ENCODE results near the gene NDUFS2.
"Not testable (repeated sequence)": the region's sequence is repeated elsewhere in the genome, so short reads cannot be mapped to it uniquely, and the experiment has no call there.

NDUFS2 gene

GRCh38 chr1:161241682-161242081 lies 39.5 kb downstream of the NDUFS2 start:
- no peak overlapping the region for H3K9ac ChIP-seq (ENCODE audit: insufficient read length, low read depth)
- H3K36me3 ChIP-seq (ENCODE audit: insufficient read depth, insufficient read length, low read length): no peaks in the 10 kb centered on the region
- TF ChIP-seq ZNF274 (IDR thresholded peaks at IDR 0.05; ENCODE audit: low read depth, low read length) (no peak), SUZ12 (IDR thresholded peaks at IDR 0.05; ENCODE audit: extremely low read depth, insufficient read depth, insufficient read length) (no peak), YY1 (IDR thresholded peaks at IDR 0.05; ENCODE audit: insufficient read depth, insufficient read length) (no peak)
- H3K27me3 ChIP-seq (ENCODE audit: insufficient read depth, insufficient read length): no peaks in the 10 kb centered on the region
- no peaks in the 10 kb centered on the region for H3K4me1 ChIP-seq (ENCODE audit: insufficient read depth, insufficient read length)
- H3K9me3 ChIP-seq (ENCODE audit: insufficient read depth, low read length): no peaks in the 10 kb centered on the region
- no peak for DNase-seq (ENCODE audit: low read depth, low spot score)
- H3K4me3 ChIP-seq (ENCODE audit: insufficient read length, low read depth): no peak overlapping the region

GRCh38 chr1:161242313-161242712 lies 40.1 kb downstream of the NDUFS2 start:
- no peaks in the 10 kb centered on the region for H3K9me3 ChIP-seq (ENCODE audit: insufficient read depth, low read length)
- H3K4me3 ChIP-seq (ENCODE audit: insufficient read length, low read depth): no peak overlapping the region
- no peak overlapping the region for H3K9ac ChIP-seq (ENCODE audit: insufficient read length, low read depth)
- no peak for TF ChIP-seq YY1 (IDR thresholded peaks at IDR 0.05; ENCODE audit: insufficient read depth, insufficient read length)
- no peak for TF ChIP-seq ZNF274 (IDR thresholded peaks at IDR 0.05; ENCODE audit: low read depth, low read length)
- TF ChIP-seq SUZ12 (IDR thresholded peaks at IDR 0.05; ENCODE audit: extremely low read depth, insufficient read depth, insufficient read length): no peak
- no peak for DNase-seq (ENCODE audit: low read depth, low spot score)
- no peaks in the 10 kb centered on the region for H3K36me3 ChIP-seq (ENCODE audit: insufficient read depth, insufficient read length, low read length)
- no peaks in the 10 kb centered on the region for H3K4me1 ChIP-seq (ENCODE audit: insufficient read depth, insufficient read length)
- no peaks in the 10 kb centered on the region for H3K27me3 ChIP-seq (ENCODE audit: insufficient read depth, insufficient read length)

- TF ChIP-seq SUZ12 (IDR thresholded peaks at IDR 0.05; ENCODE audit: extremely low read depth, insufficient read depth, insufficient read length): no peak
- no peak for TF ChIP-seq YY1 (IDR thresholded peaks at IDR 0.05; ENCODE audit: insufficient read depth, insufficient read length)
- no peak for TF ChIP-seq ZNF274 (IDR thresholded peaks at IDR 0.05; ENCODE audit: low read depth, low read length)
- DNase-seq (ENCODE audit: low read depth, low spot score): no peak
- H3K4me3 ChIP-seq (ENCODE audit: insufficient read length, low read depth): no peak overlapping the region
Observed at GRCh38 chr1:161244888-161245287, 42.7 kb downstream of the NDUFS2 start.

GRCh38 chr1:161250100-161250499 lies 47.9 kb downstream of the NDUFS2 start:
- peaks cover 15% of the 10 kb centered on the region; the same call in 1 of the 2 replicates for H3K9me3 ChIP-seq (ENCODE audit: insufficient read depth, low read length)
- H3K27me3 ChIP-seq (ENCODE audit: insufficient read depth, insufficient read length); DNase-seq (ENCODE audit: low read depth, low spot score); H3K36me3 ChIP-seq (ENCODE audit: insufficient read depth, insufficient read length, low read length); H3K4me1 ChIP-seq (ENCODE audit: insufficient read depth, insufficient read length); H3K9ac ChIP-seq (ENCODE audit: insufficient read length, low read depth); H3K4me3 ChIP-seq (ENCODE audit: insufficient read length, low read depth): not testable (repeated sequence)

More at GRCh38 chr1:161244888-161245287, 42.7 kb downstream of the NDUFS2 start:
- H3K36me3 ChIP-seq (ENCODE audit: insufficient read depth, insufficient read length, low read length): no peaks in the 10 kb centered on the region
- H3K9me3 ChIP-seq (ENCODE audit: insufficient read depth, low read length): peaks cover 4% of the 10 kb centered on the region; the same call in 1 of the 2 replicates
- H3K4me1 ChIP-seq (ENCODE audit: insufficient read depth, insufficient read length): no peaks in the 10 kb centered on the region
- no peaks in the 10 kb centered on the region for H3K27me3 ChIP-seq (ENCODE audit: insufficient read depth, insufficient read length)
- no peak overlapping the region for H3K9ac ChIP-seq (ENCODE audit: insufficient read length, low read depth)

- DNase-seq (ENCODE audit: low read depth, low spot score): no peak
- H3K4me1 ChIP-seq (ENCODE audit: insufficient read depth, insufficient read length): no peaks in the 10 kb centered on the region
- H3K4me3 ChIP-seq (ENCODE audit: insufficient read length, low read depth): no peak overlapping the region
- no peak for TF ChIP-seq SUZ12 (IDR thresholded peaks at IDR 0.05; ENCODE audit: extremely low read depth, insufficient read depth, insufficient read length)
- TF ChIP-seq YY1 (IDR thresholded peaks at IDR 0.05; ENCODE audit: insufficient read depth, insufficient read length): no peak
- no peak for TF ChIP-seq ZNF274 (IDR thresholded peaks at IDR 0.05; ENCODE audit: low read depth, low read length)
- H3K36me3 ChIP-seq (ENCODE audit: insufficient read depth, insufficient read length, low read length): no peaks in the 10 kb centered on the region
- H3K9ac ChIP-seq (ENCODE audit: insufficient read length, low read depth): no peak overlapping the region
- H3K27me3 ChIP-seq (ENCODE audit: insufficient read depth, insufficient read length): no peaks in the 10 kb centered on the region
- H3K9me3 ChIP-seq (ENCODE audit: insufficient read depth, low read length): peaks cover 16% of the 10 kb centered on the region; the same call in 1 of the 2 replicates
Observed at GRCh38 chr1:161250829-161251228, 48.7 kb downstream of the NDUFS2 start.

- TF ChIP-seq SUZ12 (IDR thresholded peaks at IDR 0.05; ENCODE audit: extremely low read depth, insufficient read depth, insufficient read length) (no peak), YY1 (IDR thresholded peaks at IDR 0.05; ENCODE audit: insufficient read depth, insufficient read length) (no peak), ZNF274 (IDR thresholded peaks at IDR 0.05; ENCODE audit: low read depth, low read length) (no peak)
- no peaks in the 10 kb centered on the region for H3K36me3 ChIP-seq (ENCODE audit: insufficient read depth, insufficient read length, low read length)
- no peaks in the 10 kb centered on the region for H3K27me3 ChIP-seq (ENCODE audit: insufficient read depth, insufficient read length)
- no peak overlapping the region for H3K4me3 ChIP-seq (ENCODE audit: insufficient read length, low read depth)
- no peaks in the 10 kb centered on the region for H3K4me1 ChIP-seq (ENCODE audit: insufficient read depth, insufficient read length)
- no peak overlapping the region for H3K9ac ChIP-seq (ENCODE audit: insufficient read length, low read depth)
- H3K9me3 ChIP-seq (ENCODE audit: insufficient read depth, low read length): peaks cover 23% of the 10 kb centered on the region
- no peak for DNase-seq (ENCODE audit: low read depth, low spot score)
Observed at GRCh38 chr1:161251579-161251978, 49.4 kb downstream of the NDUFS2 start.

GRCh38 chr1:161255302-161255701 lies 53.1 kb downstream of the NDUFS2 start:
- not testable (repeated sequence) for H3K9ac ChIP-seq (ENCODE audit: insufficient read length, low read depth); DNase-seq (ENCODE audit: low read depth, low spot score); H3K4me1 ChIP-seq (ENCODE audit: insufficient read depth, insufficient read length); H3K36me3 ChIP-seq (ENCODE audit: insufficient read depth, insufficient read length, low read length); H3K4me3 ChIP-seq (ENCODE audit: insufficient read length, low read depth)
- peaks cover 28% of the 10 kb centered on the region for H3K27me3 ChIP-seq (ENCODE audit: insufficient read depth, insufficient read length)
- H3K9me3 ChIP-seq (ENCODE audit: insufficient read depth, low read length): peaks cover 31% of the 10 kb centered on the region

GRCh38 chr1:161255955-161256520 lies 53.9 kb downstream of the NDUFS2 start:
- DNase-seq (ENCODE audit: low read depth, low spot score); H3K36me3 ChIP-seq (ENCODE audit: insufficient read depth, insufficient read length, low read length); H3K9ac ChIP-seq (ENCODE audit: insufficient read length, low read depth); H3K4me1 ChIP-seq (ENCODE audit: insufficient read depth, insufficient read length); H3K4me3 ChIP-seq (ENCODE audit: insufficient read length, low read depth): not testable (repeated sequence)
- Histone ChIP-seq H3K27me3 (ENCODE audit: insufficient read depth, insufficient read length) (peaks cover 32% of the 10 kb centered on the region), H3K9me3 (ENCODE audit: insufficient read depth, low read length) (peaks cover 24% of the 10 kb centered on the region)

GRCh38 chr1:161257109-161257508 lies 54.9 kb downstream of the NDUFS2 start:
- H3K36me3 ChIP-seq (ENCODE audit: insufficient read depth, insufficient read length, low read length); DNase-seq (ENCODE audit: low read depth, low spot score); H3K9ac ChIP-seq (ENCODE audit: insufficient read length, low read depth); H3K4me3 ChIP-seq (ENCODE audit: insufficient read length, low read depth); H3K4me1 ChIP-seq (ENCODE audit: insufficient read depth, insufficient read length): not testable (repeated sequence)
- H3K27me3 ChIP-seq (ENCODE audit: insufficient read depth, insufficient read length): peaks cover 32% of the 10 kb centered on the region
- peaks cover 24% of the 10 kb centered on the region for H3K9me3 ChIP-seq (ENCODE audit: insufficient read depth, low read length)
